ENCODE measurements around the gene TBC1D22A. TPM values are rescaled to one million over a fixed set of nuclear protein-coding genes. Genes with fewer than 3 reads are reported as not detected.

TBC1D22A gene
- polyA plus RNA-seq, 2 donors: 15.1 to 17.4 TPM

- Histone ChIP-seq H3K9me3 (ENCODE audit: control insufficient read depth in 2 of 2, insufficient read depth in 1 of 2, low read depth in 1 of 2, low read length in 1 of 2) (no peaks in the 10 kb centered on the region), H3K4me3 (ENCODE audit: low read depth in 1 of 2, low read length in 2 of 2) (no peak overlapping the region), H3K27ac (ENCODE audit: low read depth in 2 of 2, low read length in 1 of 2) (peak overlapping the region; percentile 23 to 61), H3K27me3 (ENCODE audit: control insufficient read depth in 1 of 2, insufficient read depth in 2 of 2, low read length in 2 of 2) (no peaks in the 10 kb centered on the region), H3K36me3 (ENCODE audit: control insufficient read depth in 2 of 2, insufficient read depth in 2 of 2, low read length in 1 of 2) (peaks cover 0 to 7% of the 10 kb centered on the region in 2 donors), H3K4me1 (ENCODE audit: control insufficient read depth in 2 of 2, insufficient read depth in 2 of 2, low read length in 1 of 2) (peaks cover 6 to 25% of the 10 kb centered on the region in 2 donors)
- WGBS, 2 donors: 77 to 78% methylated on average over 14 of the region's 14 CpGs
Measured at GRCh38 chr22:46770151-46770641, 7.7 kb downstream of the TBC1D22A start.

DNA sequence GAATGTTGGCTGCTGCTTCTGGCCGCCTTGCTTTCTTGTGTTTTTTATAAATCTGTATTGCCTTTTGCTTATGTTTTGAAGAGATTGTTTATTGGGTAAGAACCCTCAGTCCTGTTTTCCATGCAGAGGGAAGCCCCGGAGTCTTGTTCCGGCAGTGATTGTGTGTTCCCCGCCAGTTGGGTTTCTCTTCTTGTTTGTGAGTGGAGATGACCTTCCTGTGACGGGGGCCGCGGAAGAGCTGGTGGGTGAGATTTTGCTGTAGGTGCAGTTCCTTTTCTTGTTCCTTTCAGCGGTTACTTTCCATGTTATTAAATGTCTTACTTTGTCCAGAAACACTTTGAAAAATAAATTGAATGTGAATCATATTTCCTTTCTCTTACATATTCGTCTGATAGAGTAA is 8.3 kb downstream of the TBC1D22A start:
- no peaks in the 10 kb centered on the region for H3K27me3 ChIP-seq (ENCODE audit: control insufficient read depth in 1 of 2, insufficient read depth in 2 of 2, low read length in 2 of 2)
- 56 to 73% methylated on average over 9 of the region's 9 CpGs for WGBS, 2 donors
- peaks cover 6 to 26% of the 10 kb centered on the region in 2 donors for H3K4me1 ChIP-seq (ENCODE audit: control insufficient read depth in 2 of 2, insufficient read depth in 2 of 2, low read length in 1 of 2)
- H3K36me3 ChIP-seq (ENCODE audit: control insufficient read depth in 2 of 2, insufficient read depth in 2 of 2, low read length in 1 of 2): peaks cover 0 to 7% of the 10 kb centered on the region in 2 donors
- H3K27ac ChIP-seq (ENCODE audit: low read depth in 2 of 2, low read length in 1 of 2): peak overlapping the region; percentile 23 to 61
- H3K4me3 ChIP-seq (ENCODE audit: low read depth in 1 of 2, low read length in 2 of 2): no peak overlapping the region
- H3K9me3 ChIP-seq (ENCODE audit: control insufficient read depth in 2 of 2, insufficient read depth in 1 of 2, low read depth in 1 of 2, low read length in 1 of 2): no peaks in the 10 kb centered on the region

- Histone ChIP-seq H3K9me3 (ENCODE audit: control insufficient read depth in 2 of 2, insufficient read depth in 1 of 2, low read depth in 1 of 2, low read length in 1 of 2) (no peaks in the 10 kb centered on the region), H3K4me1 (ENCODE audit: control insufficient read depth in 2 of 2, insufficient read depth in 2 of 2, low read length in 1 of 2) (peaks cover 11 to 43% of the 10 kb centered on the region in 2 donors), H3K27me3 (ENCODE audit: control insufficient read depth in 1 of 2, insufficient read depth in 2 of 2, low read length in 2 of 2) (no peaks in the 10 kb centered on the region), H3K36me3 (ENCODE audit: control insufficient read depth in 2 of 2, insufficient read depth in 2 of 2, low read length in 1 of 2) (peaks cover 0 to 3% of the 10 kb centered on the region in 2 donors), H3K4me3 (ENCODE audit: low read depth in 1 of 2, low read length in 2 of 2) (no peak overlapping the region), H3K27ac (ENCODE audit: low read depth in 2 of 2, low read length in 1 of 2) (peak overlapping the region in 1 of 2 donors; percentile 82)
- WGBS, 2 donors: 79 to 89% methylated on average over 10 of the region's 10 CpGs
Measured at GRCh38 chr22:46773076-46773475, 10.6 kb downstream of the TBC1D22A start.

GRCh38 chr22:46774253-46774979 is 12.0 kb downstream of the TBC1D22A start:
- H3K27me3 ChIP-seq (ENCODE audit: control insufficient read depth in 1 of 2, insufficient read depth in 2 of 2, low read length in 2 of 2): no peaks in the 10 kb centered on the region
- H3K27ac ChIP-seq (ENCODE audit: low read depth in 2 of 2, low read length in 1 of 2): peak overlapping the region; percentile 80 to 82
- peak overlapping the region; percentile 9 to 15 for H3K4me3 ChIP-seq (ENCODE audit: low read depth in 1 of 2, low read length in 2 of 2)
- 52 to 64% methylated on average over 24 of the region's 24 CpGs for WGBS, 2 donors
- peaks cover 9 to 41% of the 10 kb centered on the region in 2 donors for H3K4me1 ChIP-seq (ENCODE audit: control insufficient read depth in 2 of 2, insufficient read depth in 2 of 2, low read length in 1 of 2)
- no peaks in the 10 kb centered on the region for H3K9me3 ChIP-seq (ENCODE audit: control insufficient read depth in 2 of 2, insufficient read depth in 1 of 2, low read depth in 1 of 2, low read length in 1 of 2)
- peaks cover 0 to under 1% of the 10 kb centered on the region in 2 donors for H3K36me3 ChIP-seq (ENCODE audit: control insufficient read depth in 2 of 2, insufficient read depth in 2 of 2, low read length in 1 of 2)

DNA sequence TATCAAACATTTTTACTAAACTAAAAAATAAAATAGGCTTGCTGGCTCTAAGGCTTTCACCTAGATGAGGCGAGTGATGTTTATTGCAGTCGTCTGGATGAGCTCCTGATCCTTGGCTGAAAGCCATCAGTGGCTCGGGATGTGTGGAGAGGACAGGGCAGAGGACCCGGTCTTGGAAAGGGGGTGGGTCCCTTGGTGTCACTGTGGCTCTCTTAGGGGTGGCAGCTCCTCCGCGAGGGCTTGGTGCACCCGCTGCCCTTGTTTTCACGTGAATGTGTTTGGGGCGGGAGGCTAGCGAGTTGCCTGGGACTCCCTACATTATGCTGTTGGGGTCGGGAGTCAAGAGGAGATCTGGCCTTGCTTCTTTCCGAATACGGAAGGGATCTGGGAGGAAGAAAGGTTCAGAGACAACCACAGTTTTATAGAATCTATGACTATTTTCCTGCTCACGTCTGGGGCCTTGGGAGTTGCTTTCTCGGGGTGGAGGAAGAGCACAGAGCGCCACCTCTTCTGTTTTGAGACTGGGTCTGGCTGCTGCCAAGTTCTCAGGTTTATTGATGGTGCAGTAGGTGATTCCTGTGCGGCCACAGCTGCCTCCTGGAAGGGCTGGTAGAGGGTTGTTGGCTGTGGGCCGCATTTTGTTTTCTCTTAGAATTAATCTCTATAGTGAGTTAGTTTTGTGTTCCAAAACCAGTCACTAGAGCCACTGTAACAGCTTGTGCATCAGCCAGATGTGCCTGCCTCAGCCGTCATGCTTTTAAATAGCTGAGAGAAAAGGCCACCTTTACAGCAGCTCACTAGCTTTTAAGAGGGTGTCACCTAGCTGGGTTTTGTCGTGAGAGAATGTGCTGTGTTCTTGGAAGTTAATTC is 12.8 kb downstream of the TBC1D22A start:
- no peak overlapping the region for H3K4me3 ChIP-seq (ENCODE audit: low read depth in 1 of 2, low read length in 2 of 2)
- peaks cover 9 to 36% of the 10 kb centered on the region in 2 donors for H3K4me1 ChIP-seq (ENCODE audit: control insufficient read depth in 2 of 2, insufficient read depth in 2 of 2, low read length in 1 of 2)
- H3K36me3 ChIP-seq (ENCODE audit: control insufficient read depth in 2 of 2, insufficient read depth in 2 of 2, low read length in 1 of 2): no peaks in the 10 kb centered on the region
- WGBS, 2 donors: 57 to 62% methylated on average over 20 of the region's 20 CpGs
- H3K27me3 ChIP-seq (ENCODE audit: control insufficient read depth in 1 of 2, insufficient read depth in 2 of 2, low read length in 2 of 2): no peaks in the 10 kb centered on the region
- no peaks in the 10 kb centered on the region for H3K9me3 ChIP-seq (ENCODE audit: control insufficient read depth in 2 of 2, insufficient read depth in 1 of 2, low read depth in 1 of 2, low read length in 1 of 2)
- peak overlapping the region; percentile 53 to 80 for H3K27ac ChIP-seq (ENCODE audit: low read depth in 2 of 2, low read length in 1 of 2)

GRCh38 chr22:46775850-46776826 is 13.7 kb downstream of the TBC1D22A start:
- 66 to 67% methylated on average over 22 of the region's 22 CpGs for WGBS, 2 donors
- Histone ChIP-seq H3K4me1 (ENCODE audit: control insufficient read depth in 2 of 2, insufficient read depth in 2 of 2, low read length in 1 of 2) (peaks cover 9 to 36% of the 10 kb centered on the region in 2 donors), H3K4me3 (ENCODE audit: low read depth in 1 of 2, low read length in 2 of 2) (no peak overlapping the region), H3K9me3 (ENCODE audit: control insufficient read depth in 2 of 2, insufficient read depth in 1 of 2, low read depth in 1 of 2, low read length in 1 of 2) (no peaks in the 10 kb centered on the region), H3K27me3 (ENCODE audit: control insufficient read depth in 1 of 2, insufficient read depth in 2 of 2, low read length in 2 of 2) (no peaks in the 10 kb centered on the region), H3K36me3 (ENCODE audit: control insufficient read depth in 2 of 2, insufficient read depth in 2 of 2, low read length in 1 of 2) (no peaks in the 10 kb centered on the region), H3K27ac (ENCODE audit: low read depth in 2 of 2, low read length in 1 of 2) (peak overlapping the region; percentile 53 to 80)

GRCh38 chr22:46776876-46777608 is 14.6 kb downstream of the TBC1D22A start:
- Histone ChIP-seq H3K4me1 (ENCODE audit: control insufficient read depth in 2 of 2, insufficient read depth in 2 of 2, low read length in 1 of 2) (peaks cover 9 to 36% of the 10 kb centered on the region in 2 donors), H3K27ac (ENCODE audit: low read depth in 2 of 2, low read length in 1 of 2) (no peak overlapping the region)

GRCh38 chr22:46777609-46777970 is 15.1 kb downstream of the TBC1D22A start:
- no peaks in the 10 kb centered on the region for H3K36me3 ChIP-seq (ENCODE audit: control insufficient read depth in 2 of 2, insufficient read depth in 2 of 2, low read length in 1 of 2)
- no peaks in the 10 kb centered on the region for H3K27me3 ChIP-seq (ENCODE audit: control insufficient read depth in 1 of 2, insufficient read depth in 2 of 2, low read length in 2 of 2)
- H3K27ac ChIP-seq (ENCODE audit: low read depth in 2 of 2, low read length in 1 of 2): no peak overlapping the region
- H3K9me3 ChIP-seq (ENCODE audit: control insufficient read depth in 2 of 2, insufficient read depth in 1 of 2, low read depth in 1 of 2, low read length in 1 of 2): no peaks in the 10 kb centered on the region
- H3K4me3 ChIP-seq (ENCODE audit: low read depth in 1 of 2, low read length in 2 of 2): no peak overlapping the region
- WGBS, 2 donors: 64 to 65% methylated on average over 11 of the region's 11 CpGs
- H3K4me1 ChIP-seq (ENCODE audit: control insufficient read depth in 2 of 2, insufficient read depth in 2 of 2, low read length in 1 of 2): peaks cover 9 to 36% of the 10 kb centered on the region in 2 donors

More at GRCh38 chr22:46776876-46777608, 14.6 kb downstream of the TBC1D22A start:
- H3K4me3 ChIP-seq (ENCODE audit: low read depth in 1 of 2, low read length in 2 of 2): no peak overlapping the region
- H3K9me3 ChIP-seq (ENCODE audit: control insufficient read depth in 2 of 2, insufficient read depth in 1 of 2, low read depth in 1 of 2, low read length in 1 of 2): no peaks in the 10 kb centered on the region
- H3K36me3 ChIP-seq (ENCODE audit: control insufficient read depth in 2 of 2, insufficient read depth in 2 of 2, low read length in 1 of 2): no peaks in the 10 kb centered on the region
- no peaks in the 10 kb centered on the region for H3K27me3 ChIP-seq (ENCODE audit: control insufficient read depth in 1 of 2, insufficient read depth in 2 of 2, low read length in 2 of 2)
- 56 to 68% methylated on average over 18 of the region's 18 CpGs for WGBS, 2 donors
